SU-DHL-6 (cell line): ENCODE measurements around the gene CHST15.

Source experiments
- CTCF ChIP-seq: fragments of 200-600 bp; sonication (generic); IDR thresholded peaks from one replicate; pipeline ENCODE4 v1.5.1; 2017; ENCODE audit warnings: antibody characterized with exemption, mild to moderate bottlenecking, low read length, moderate library complexity; ENCODE audit not compliant: insufficient read depth, poor library complexity, severe bottlenecking
- EZH2phosphoT487 ChIP-seq: fragments of 200-600 bp; sonication (generic), shearing (Covaris generic); conservative IDR thresholded peaks from 2 replicates; pipeline ENCODE4 v1.6.1; 2018; ENCODE audit warnings: mild to moderate bottlenecking, antibody characterized with exemption, low read length, moderate library complexity, mixed read lengths

GRCh38 chr10:123974406-123974805 is 119.0 kb downstream of the CHST15 start:
- TF ChIP-seq EZH2phosphoT487 (no peak), CTCF (no peak)
